ENCODE results near the gene C11orf21. TPM values are rescaled to one million over a fixed set of nuclear protein-coding genes. Genes with fewer than 3 reads are reported as not detected.

C11orf21 gene
- total RNA-seq, 1 donor from 2014 or later = not detected

DNA sequence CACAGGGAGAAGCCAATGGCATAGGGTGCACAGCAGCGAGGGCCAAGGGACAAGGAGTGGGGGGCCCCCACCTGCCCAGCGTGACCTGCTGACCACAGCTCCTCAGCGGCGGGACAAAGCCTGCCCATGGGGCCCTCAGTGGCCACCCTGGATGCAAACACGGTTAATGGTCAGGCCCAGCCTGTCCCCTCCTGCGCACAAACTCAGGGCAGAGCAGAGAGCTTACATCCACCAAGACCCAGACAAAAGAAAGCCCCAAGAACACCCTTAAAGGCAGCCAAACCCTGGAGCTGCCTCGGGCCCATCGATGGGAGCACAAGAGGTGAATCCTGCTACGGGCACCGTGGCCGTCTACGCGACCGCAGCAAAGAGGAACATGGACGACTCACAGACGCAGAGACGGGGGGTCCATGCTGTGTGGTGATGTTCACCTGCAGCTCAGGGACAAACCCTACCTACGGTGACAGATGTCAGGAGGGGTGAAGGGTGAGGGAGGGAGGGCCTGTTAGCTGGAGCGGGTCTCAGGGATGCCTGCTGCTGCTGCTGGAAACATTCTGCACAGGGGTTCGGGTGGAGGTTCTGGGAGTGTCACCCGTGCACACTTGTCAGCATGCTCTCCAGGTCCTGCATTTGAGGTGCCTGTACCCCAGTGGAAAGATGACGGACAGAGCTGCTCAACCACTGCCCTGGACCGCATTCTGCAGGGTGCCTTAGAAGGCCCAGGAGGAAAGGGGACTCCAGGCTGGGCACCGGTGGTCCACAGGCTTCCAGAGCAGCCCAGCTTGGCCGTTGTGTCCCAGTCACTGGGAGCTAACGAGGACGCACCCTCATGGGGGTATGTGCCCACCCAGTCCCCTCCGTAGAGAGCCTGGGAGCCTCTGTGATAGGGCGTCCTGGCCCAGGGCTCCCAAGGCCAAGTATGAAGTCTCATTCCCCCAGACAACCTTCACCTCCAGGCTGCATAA lies 42.9 kb downstream of the C11orf21 start:
- no peaks in the 10 kb centered on the region for H3K9me3 ChIP-seq (ENCODE audit: insufficient read depth, low read depth, low read length)
- Mint-ChIP-seq H3K36me3 (ENCODE audit: low read depth, unreplicated experiment) (no peaks in the 10 kb centered on the region), H3K9me3 (ENCODE audit: unreplicated experiment) (no peaks in the 10 kb centered on the region), H3K4me1 (ENCODE audit: low read depth, unreplicated experiment) (no peaks in the 10 kb centered on the region), H3K4me3 (ENCODE audit: unreplicated experiment) (no peak overlapping the region), H3K27ac (ENCODE audit: unreplicated experiment) (no peak overlapping the region), H3K27me3 (ENCODE audit: low read depth, unreplicated experiment) (peaks cover 39% of the 10 kb centered on the region)
- no peaks in the 10 kb centered on the region for H4K20me1 ChIP-seq (ENCODE audit: insufficient read depth, low read length)
- H3K79me2 ChIP-seq (ENCODE audit: insufficient read depth, low read length) = no peaks in the 10 kb centered on the region
- DNase-seq (ENCODE audit: low read depth) (no peak), FAIRE-seq (no peak)
- no peak overlapping the region for H3K9ac ChIP-seq (ENCODE audit: low read length)
- no peaks in the 10 kb centered on the region for H3K27me3 ChIP-seq (ENCODE audit: insufficient read depth, low read length)
- TF ChIP-seq, protein P1, sequence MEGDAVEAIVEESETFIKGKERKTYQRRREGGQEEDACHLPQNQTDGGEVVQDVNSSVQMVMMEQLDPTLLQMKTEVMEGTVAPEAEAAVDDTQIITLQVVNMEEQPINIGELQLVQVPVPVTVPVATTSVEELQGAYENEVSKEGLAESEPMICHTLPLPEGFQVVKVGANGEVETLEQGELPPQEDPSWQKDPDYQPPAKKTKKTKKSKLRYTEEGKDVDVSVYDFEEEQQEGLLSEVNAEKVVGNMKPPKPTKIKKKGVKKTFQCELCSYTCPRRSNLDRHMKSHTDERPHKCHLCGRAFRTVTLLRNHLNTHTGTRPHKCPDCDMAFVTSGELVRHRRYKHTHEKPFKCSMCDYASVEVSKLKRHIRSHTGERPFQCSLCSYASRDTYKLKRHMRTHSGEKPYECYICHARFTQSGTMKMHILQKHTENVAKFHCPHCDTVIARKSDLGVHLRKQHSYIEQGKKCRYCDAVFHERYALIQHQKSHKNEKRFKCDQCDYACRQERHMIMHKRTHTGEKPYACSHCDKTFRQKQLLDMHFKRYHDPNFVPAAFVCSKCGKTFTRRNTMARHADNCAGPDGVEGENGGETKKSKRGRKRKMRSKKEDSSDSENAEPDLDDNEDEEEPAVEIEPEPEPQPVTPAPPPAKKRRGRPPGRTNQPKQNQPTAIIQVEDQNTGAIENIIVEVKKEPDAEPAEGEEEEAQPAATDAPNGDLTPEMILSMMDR (IDR thresholded peaks at IDR 0.05; ENCODE audit: insufficient read depth, low read depth, low read length) = no peak
- TF ChIP-seq EZH2 (IDR thresholded peaks at IDR 0.05; ENCODE audit: insufficient read depth, low read length) = no peak
- no peak overlapping the region for H3K4me3 ChIP-seq (ENCODE audit: insufficient read depth, low read depth, low read length)
- no peak overlapping the region for H3K4me2 ChIP-seq (ENCODE audit: low read length)
- no peaks in the 10 kb centered on the region for H3K36me3 ChIP-seq (ENCODE audit: insufficient read depth, low read length)
- no peaks in the 10 kb centered on the region for H3K4me1 ChIP-seq (ENCODE audit: insufficient read depth, low read length)
- H2AFZ ChIP-seq (ENCODE audit: low read depth, low read length) = no peak overlapping the region
- no peak overlapping the region for H3K27ac ChIP-seq (ENCODE audit: low read depth, low read length)

DNA sequence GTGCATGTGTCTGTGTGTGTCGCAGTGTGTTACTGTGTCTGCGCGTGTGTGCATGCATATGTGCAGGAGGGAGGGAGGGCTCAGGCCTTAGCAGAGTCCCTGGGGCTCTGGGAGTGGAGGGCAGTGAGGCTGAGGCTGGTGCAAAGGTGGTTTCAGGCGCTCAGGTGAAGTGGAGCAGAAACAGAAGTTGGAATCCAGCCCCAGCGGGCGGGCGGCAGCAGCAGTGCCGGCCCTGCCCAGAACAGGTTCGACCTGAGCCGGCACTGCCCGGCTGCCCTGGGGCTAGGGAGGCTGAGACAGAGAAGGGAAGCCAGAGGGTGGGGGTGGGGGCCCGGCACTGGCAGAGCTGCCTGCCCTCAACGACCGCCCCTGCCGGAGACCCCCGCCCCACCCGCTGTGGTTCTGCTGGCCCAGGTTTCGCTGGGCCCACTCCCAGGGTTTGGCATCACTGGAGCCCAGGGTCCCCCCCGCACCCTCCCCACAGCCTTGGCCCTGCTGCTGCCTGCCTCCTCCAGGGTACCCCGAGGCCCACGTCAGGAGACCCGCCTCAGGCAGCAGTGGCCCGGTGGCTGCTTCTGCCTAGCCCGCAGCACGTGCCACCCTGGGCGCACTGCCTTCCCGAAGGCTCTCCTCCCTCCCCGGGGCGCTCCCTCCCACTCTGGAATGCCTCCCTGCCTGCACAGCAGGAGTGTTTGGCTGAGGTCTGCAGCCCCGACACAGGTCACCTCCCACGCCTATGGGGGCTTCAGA lies 44.6 kb downstream of the C11orf21 start:
- H3K36me3 ChIP-seq (ENCODE audit: insufficient read depth, low read length) = no peaks in the 10 kb centered on the region
- FAIRE-seq (no peak), DNase-seq (ENCODE audit: low read depth) (no peak)
- H3K9me3 ChIP-seq (ENCODE audit: insufficient read depth, low read depth, low read length) = no peaks in the 10 kb centered on the region
- no peaks in the 10 kb centered on the region for H3K79me2 ChIP-seq (ENCODE audit: insufficient read depth, low read length)
- no peak overlapping the region for H3K27ac ChIP-seq (ENCODE audit: low read depth, low read length)
- TF ChIP-seq, protein P1 (IDR thresholded peaks at IDR 0.05; ENCODE audit: insufficient read depth, low read depth, low read length) = no peak
- no peak for TF ChIP-seq EZH2 (IDR thresholded peaks at IDR 0.05; ENCODE audit: insufficient read depth, low read length)
- no peak overlapping the region for H3K9ac ChIP-seq (ENCODE audit: low read length)
- no peak overlapping the region for H3K4me3 ChIP-seq (ENCODE audit: insufficient read depth, low read depth, low read length)
- Mint-ChIP-seq H3K27me3 (ENCODE audit: low read depth, unreplicated experiment) (peaks cover 36% of the 10 kb centered on the region), H3K36me3 (ENCODE audit: low read depth, unreplicated experiment) (no peaks in the 10 kb centered on the region), H3K4me3 (ENCODE audit: unreplicated experiment) (no peak overlapping the region), H3K27ac (ENCODE audit: unreplicated experiment) (no peak overlapping the region), H3K9me3 (ENCODE audit: unreplicated experiment) (no peaks in the 10 kb centered on the region), H3K4me1 (ENCODE audit: low read depth, unreplicated experiment) (no peaks in the 10 kb centered on the region)
- H2AFZ ChIP-seq (ENCODE audit: low read depth, low read length) = no peak overlapping the region
- peaks cover 2% of the 10 kb centered on the region for H3K27me3 ChIP-seq (ENCODE audit: insufficient read depth, low read length)
- no peak overlapping the region for H3K4me2 ChIP-seq (ENCODE audit: low read length)
- no peaks in the 10 kb centered on the region for H3K4me1 ChIP-seq (ENCODE audit: insufficient read depth, low read length)
- H4K20me1 ChIP-seq (ENCODE audit: insufficient read depth, low read length) = no peaks in the 10 kb centered on the region

Measured in astrocyte (in vitro differentiated cells and primary cell).